ENCODE measurements around the gene IFRD1. TPM values are rescaled to one million over a fixed set of nuclear protein-coding genes. Genes with fewer than 3 reads are reported as not detected.
"Not testable (repeated sequence)": the region's sequence is repeated elsewhere in the genome, so short reads cannot be mapped to it uniquely, and the experiment has no call there.

Gene IFRD1
- total RNA-seq, 1 donor from 2014 or later = 18.0 TPM

GRCh38 chr7:112504093-112504695 is 53.9 kb downstream of the IFRD1 start:
- ATAC-seq (ENCODE audit: poor library complexity) = peak; percentile 75
- intact Hi-C loops (cut with DNase I) = no loop called here
- DNase-seq = no peak

- ATAC-seq (ENCODE audit: poor library complexity) = peak; percentile 10
- intact Hi-C loops (cut with DNase I) = no loop called here
- DNase-seq = no peak
These were observed 55.2 kb downstream of the IFRD1 start for GRCh38 chr7:112505495-112505894.

- intact Hi-C loops (cut with DNase I) = no loop called here
- no peak for DNase-seq
- no peak for ATAC-seq (ENCODE audit: poor library complexity)
These were observed 58.1 kb downstream of the IFRD1 start for GRCh38 chr7:112508404-112508803.

GRCh38 chr7:112509402-112509801 is 59.1 kb downstream of the IFRD1 start:
- ATAC-seq (ENCODE audit: poor library complexity) = no peak
- DNase-seq = no peak
- intact Hi-C loops (cut with DNase I) = no loop called here

GRCh38 chr7:112510001-112510742 is 59.9 kb downstream of the IFRD1 start:
- DNase-seq = no peak
- ATAC-seq (ENCODE audit: poor library complexity) = peak; percentile 42
- intact Hi-C loops (cut with DNase I) = no loop called here

GRCh38 chr7:112510743-112511110 is 60.5 kb downstream of the IFRD1 start:
- no peak for DNase-seq
- no peak for ATAC-seq (ENCODE audit: poor library complexity)
- intact Hi-C loops (cut with DNase I) = no loop called here

GRCh38 chr7:112511451-112512202 is 61.4 kb downstream of the IFRD1 start:
- DNase-seq (no peak), ATAC-seq (ENCODE audit: poor library complexity) (no peak)
- intact Hi-C loops (cut with DNase I) = no loop called here

GRCh38 chr7:112512451-112513210 is 62.4 kb downstream of the IFRD1 start:
- DNase-seq (no peak), ATAC-seq (ENCODE audit: poor library complexity) (no peak)
- intact Hi-C loops (cut with DNase I) = no loop called here

- intact Hi-C loops (cut with DNase I) = no loop called here
These were observed 65.7 kb downstream of the IFRD1 start for GRCh38 chr7:112515989-112516388.

GRCh38 chr7:112516418-112516817 is 66.2 kb downstream of the IFRD1 start:
- DNase-seq; ATAC-seq (ENCODE audit: poor library complexity); intact Hi-C loops (cut with DNase I): not testable (repeated sequence)

More at GRCh38 chr7:112515989-112516388, 65.7 kb downstream of the IFRD1 start:
- ATAC-seq (ENCODE audit: poor library complexity) (no peak), DNase-seq (no peak)

- DNase-seq = no peak
- intact Hi-C loops (cut with DNase I) = no loop called here
- no peak for ATAC-seq (ENCODE audit: poor library complexity)
These were observed 67.2 kb downstream of the IFRD1 start for GRCh38 chr7:112517487-112517886.

GRCh38 chr7:112520787-112521186 is 70.5 kb downstream of the IFRD1 start:
- DNase-seq (no peak), ATAC-seq (ENCODE audit: poor library complexity) (no peak)
- intact Hi-C loops (cut with DNase I) = no loop called here

GRCh38 chr7:112521942-112522341 is 71.7 kb downstream of the IFRD1 start:
- ATAC-seq (ENCODE audit: poor library complexity) (no peak), DNase-seq (no peak)
- intact Hi-C loops (cut with DNase I) = no loop called here

- DNase-seq = no peak
- ATAC-seq (ENCODE audit: poor library complexity) = no peak
- intact Hi-C loops (cut with DNase I) = no loop called here
These were observed 73.6 kb downstream of the IFRD1 start for GRCh38 chr7:112523871-112524270.

Other genes starting within 250 kb of the IFRD1 start
- gene DOCK4, start 244.1 kb upstream of the IFRD1 start, total RNA-seq = 14.9 TPM
- 12.6 TPM for gene ZNF277, start 243.8 kb upstream of the IFRD1 start, total RNA-seq
- gene LSMEM1, start 30.5 kb downstream of the IFRD1 start, total RNA-seq = 1.1 TPM